Measurements from ENCODE around the gene HAND1. TPM values are rescaled to one million over a fixed set of nuclear protein-coding genes. Genes with fewer than 3 reads are reported as not detected.

The HAND1 gene
- total RNA-seq, result not detected

GRCh38 chr5:154478224-154478565, at the start of gene HAND1:
HAND1 (minus strand) TSS chr5:154478227; CDS start chr5:154478008, 219 bp downstream.
- intact Hi-C loops (cut with micrococcal nuclease), result no loop called here
- no peaks in the 10 kb centered on the region for H3K9me3 Mint-ChIP-seq
- ChIA-PET CTCF (interaction anchor here (1.5 kb wide), 1 partner anchor 10 kb away, joined by 6 read pairs; no protein-coding TSS in a partner anchor), POLR2A (no interaction called here)
- H3K27me3 Mint-ChIP-seq, result peaks cover 79% of the 10 kb centered on the region
- no peak for DNase-seq
- H3K27ac Mint-ChIP-seq, result no peak within 1 kb of the TSS
- no peaks in the 10 kb centered on the region for H3K36me3 Mint-ChIP-seq
- H3K4me3 Mint-ChIP-seq, result no peak within 1 kb of the TSS
- peaks cover 49% of the 10 kb centered on the region for H3K4me1 Mint-ChIP-seq (ENCODE audit: low read depth)

GRCh38 chr5:154526231-154527226, 48.5 kb upstream of the HAND1 start:
- ChIA-PET POLR2A (no interaction called here), CTCF (no interaction called here)
- intact Hi-C loops (cut with micrococcal nuclease), result no loop called here
- H3K4me1 Mint-ChIP-seq (ENCODE audit: low read depth), result no peaks in the 10 kb centered on the region
- no peaks in the 10 kb centered on the region for H3K36me3 Mint-ChIP-seq
- H3K4me3 Mint-ChIP-seq, result no peak overlapping the region
- DNase-seq, result no peak
- no peak overlapping the region for H3K27ac Mint-ChIP-seq
- H3K9me3 Mint-ChIP-seq, result no peaks in the 10 kb centered on the region
- peaks cover 34% of the 10 kb centered on the region for H3K27me3 Mint-ChIP-seq

GRCh38 chr5:154524859-154525258, 46.8 kb upstream of the HAND1 start:
- H3K27me3 Mint-ChIP-seq, result peaks cover 40% of the 10 kb centered on the region
- H3K4me1 Mint-ChIP-seq (ENCODE audit: low read depth), result no peaks in the 10 kb centered on the region
- no peaks in the 10 kb centered on the region for H3K36me3 Mint-ChIP-seq
- ChIA-PET CTCF (no interaction called here), POLR2A (no interaction called here)
- H3K27ac Mint-ChIP-seq, result no peak overlapping the region
- no peaks in the 10 kb centered on the region for H3K9me3 Mint-ChIP-seq
- no peak for DNase-seq
- intact Hi-C loops (cut with micrococcal nuclease), result no loop called here
- H3K4me3 Mint-ChIP-seq, result no peak overlapping the region

GRCh38 chr5:154524181-154524580, 46.2 kb upstream of the HAND1 start:
- Mint-ChIP-seq H3K4me1 (ENCODE audit: low read depth) (no peaks in the 10 kb centered on the region), H3K36me3 (no peaks in the 10 kb centered on the region), H3K9me3 (no peaks in the 10 kb centered on the region), H3K4me3 (no peak overlapping the region), H3K27ac (no peak overlapping the region), H3K27me3 (peaks cover 46% of the 10 kb centered on the region)
- intact Hi-C loops (cut with micrococcal nuclease), result no loop called here
- POLR2A ChIA-PET, result no interaction called here
- CTCF ChIA-PET, result interaction anchor here (1.5 kb wide), 1 partner anchor 55 kb away, joined by 8 read pairs; no protein-coding TSS in a partner anchor
- no peak for DNase-seq

- ChIA-PET CTCF (interaction anchor here (1.5 kb wide), 1 partner anchor 55 kb away, joined by 8 read pairs; no protein-coding TSS in a partner anchor), POLR2A (no interaction called here)
- Mint-ChIP-seq H3K27ac (no peak overlapping the region), H3K27me3 (peaks cover 49% of the 10 kb centered on the region), H3K9me3 (no peaks in the 10 kb centered on the region), H3K4me3 (no peak overlapping the region), H3K4me1 (ENCODE audit: low read depth) (no peaks in the 10 kb centered on the region), H3K36me3 (no peaks in the 10 kb centered on the region)
- intact Hi-C loops (cut with micrococcal nuclease), result no loop called here
- no peak for DNase-seq
Measured at GRCh38 chr5:154523709-154524108, 45.7 kb upstream of the HAND1 start.

- Mint-ChIP-seq H3K27me3 (peaks cover 49% of the 10 kb centered on the region), H3K9me3 (no peaks in the 10 kb centered on the region), H3K4me3 (no peak overlapping the region), H3K4me1 (ENCODE audit: low read depth) (no peaks in the 10 kb centered on the region), H3K27ac (no peak overlapping the region), H3K36me3 (no peaks in the 10 kb centered on the region)
- no peak for DNase-seq
- ChIA-PET CTCF (interaction anchor here (1.5 kb wide), 1 partner anchor 54 kb away, joined by 8 read pairs; no protein-coding TSS in a partner anchor), POLR2A (no interaction called here)
- intact Hi-C loops (cut with micrococcal nuclease), result no loop called here
Measured at GRCh38 chr5:154523104-154523503, 45.1 kb upstream of the HAND1 start.

- H3K27me3 Mint-ChIP-seq, result peaks cover 53% of the 10 kb centered on the region
- intact Hi-C loops (cut with micrococcal nuclease), result no loop called here
- H3K36me3 Mint-ChIP-seq, result no peaks in the 10 kb centered on the region
- ChIA-PET CTCF (interaction anchor here (3.2 kb wide), 1 partner anchor 11 kb away, joined by 18 read pairs; no protein-coding TSS in a partner anchor), POLR2A (no interaction called here)
- H3K9me3 Mint-ChIP-seq, result no peaks in the 10 kb centered on the region
- H3K4me3 Mint-ChIP-seq, result no peak overlapping the region
- H3K27ac Mint-ChIP-seq, result no peak overlapping the region
- no peak for DNase-seq
- no peaks in the 10 kb centered on the region for H3K4me1 Mint-ChIP-seq (ENCODE audit: low read depth)
Measured at GRCh38 chr5:154522284-154522683, 44.3 kb upstream of the HAND1 start.

- ChIA-PET CTCF (interaction anchor here (1.0 to 3.2 kb wide), 8 partner anchors 10 to 88 kb away, joined by 3 to 18 read pairs (median 4); no protein-coding TSS in a partner anchor), POLR2A (no interaction called here)
- no peak overlapping the region for H3K27ac Mint-ChIP-seq
- H3K4me3 Mint-ChIP-seq, result no peak overlapping the region
- intact Hi-C loops (cut with micrococcal nuclease), result no loop called here
- H3K36me3 Mint-ChIP-seq, result no peaks in the 10 kb centered on the region
- peaks cover 53% of the 10 kb centered on the region for H3K27me3 Mint-ChIP-seq
- DNase-seq, result no peak
- H3K9me3 Mint-ChIP-seq, result no peaks in the 10 kb centered on the region
- H3K4me1 Mint-ChIP-seq (ENCODE audit: low read depth), result no peaks in the 10 kb centered on the region
Measured at GRCh38 chr5:154521756-154522155, 43.7 kb upstream of the HAND1 start.

- H3K36me3 Mint-ChIP-seq, result no peaks in the 10 kb centered on the region
- no peaks in the 10 kb centered on the region for H3K9me3 Mint-ChIP-seq
- H3K4me1 Mint-ChIP-seq (ENCODE audit: low read depth), result no peaks in the 10 kb centered on the region
- H3K4me3 Mint-ChIP-seq, result no peak overlapping the region
- peak; percentile 18 for DNase-seq
- H3K27me3 Mint-ChIP-seq, result peaks cover 49% of the 10 kb centered on the region
- POLR2A ChIA-PET, result no interaction called here
- intact Hi-C loops (cut with micrococcal nuclease), result no loop called here
- CTCF ChIA-PET, result interaction anchor here (0.5 to 3.2 kb wide), 19 partner anchors 9 to 100 kb away, joined by 3 to 18 read pairs (median 3); no protein-coding TSS in a partner anchor
- no peak overlapping the region for H3K27ac Mint-ChIP-seq
Measured at GRCh38 chr5:154520861-154521453, 42.9 kb upstream of the HAND1 start.

GRCh38 chr5:154519359-154519758, 41.3 kb upstream of the HAND1 start:
- Mint-ChIP-seq H3K36me3 (no peaks in the 10 kb centered on the region), H3K4me1 (ENCODE audit: low read depth) (peaks cover 5% of the 10 kb centered on the region), H3K27me3 (peaks cover 53% of the 10 kb centered on the region), H3K9me3 (no peaks in the 10 kb centered on the region), H3K27ac (no peak overlapping the region), H3K4me3 (no peak overlapping the region)
- intact Hi-C loops (cut with micrococcal nuclease), result no loop called here
- DNase-seq, result no peak
- CTCF ChIA-PET, result interaction anchor here (0.9 to 3.2 kb wide), 2 partner anchors 8 to 23 kb away, joined by 5 to 18 read pairs; no protein-coding TSS in a partner anchor
- POLR2A ChIA-PET, result no interaction called here

GRCh38 chr5:154518438-154518867, 40.4 kb upstream of the HAND1 start:
- CTCF ChIA-PET, result no interaction called here
- Mint-ChIP-seq H3K4me1 (ENCODE audit: low read depth) (peaks cover 14% of the 10 kb centered on the region), H3K27ac (no peak overlapping the region), H3K36me3 (no peaks in the 10 kb centered on the region), H3K4me3 (no peak overlapping the region), H3K9me3 (no peaks in the 10 kb centered on the region), H3K27me3 (peaks cover 51% of the 10 kb centered on the region)
- DNase-seq, result no peak
- POLR2A ChIA-PET, result no interaction called here
- intact Hi-C loops (cut with micrococcal nuclease), result no loop called here

- ChIA-PET POLR2A (no interaction called here), CTCF (no interaction called here)
- Mint-ChIP-seq H3K36me3 (no peaks in the 10 kb centered on the region), H3K4me1 (ENCODE audit: low read depth) (peaks cover 16% of the 10 kb centered on the region), H3K4me3 (no peak overlapping the region), H3K27me3 (peaks cover 50% of the 10 kb centered on the region), H3K9me3 (no peaks in the 10 kb centered on the region), H3K27ac (no peak overlapping the region)
- DNase-seq, result no peak
- intact Hi-C loops (cut with micrococcal nuclease), result no loop called here
Measured at GRCh38 chr5:154517810-154518437, 39.9 kb upstream of the HAND1 start.

Measured in activated CD4-positive, alpha-beta memory T cell treated with anti-CD3 and anti-CD28 coated beads for 36 hours (primary cell).